ENCODE data around the gene RREB1.

The RREB1 gene

DNA sequence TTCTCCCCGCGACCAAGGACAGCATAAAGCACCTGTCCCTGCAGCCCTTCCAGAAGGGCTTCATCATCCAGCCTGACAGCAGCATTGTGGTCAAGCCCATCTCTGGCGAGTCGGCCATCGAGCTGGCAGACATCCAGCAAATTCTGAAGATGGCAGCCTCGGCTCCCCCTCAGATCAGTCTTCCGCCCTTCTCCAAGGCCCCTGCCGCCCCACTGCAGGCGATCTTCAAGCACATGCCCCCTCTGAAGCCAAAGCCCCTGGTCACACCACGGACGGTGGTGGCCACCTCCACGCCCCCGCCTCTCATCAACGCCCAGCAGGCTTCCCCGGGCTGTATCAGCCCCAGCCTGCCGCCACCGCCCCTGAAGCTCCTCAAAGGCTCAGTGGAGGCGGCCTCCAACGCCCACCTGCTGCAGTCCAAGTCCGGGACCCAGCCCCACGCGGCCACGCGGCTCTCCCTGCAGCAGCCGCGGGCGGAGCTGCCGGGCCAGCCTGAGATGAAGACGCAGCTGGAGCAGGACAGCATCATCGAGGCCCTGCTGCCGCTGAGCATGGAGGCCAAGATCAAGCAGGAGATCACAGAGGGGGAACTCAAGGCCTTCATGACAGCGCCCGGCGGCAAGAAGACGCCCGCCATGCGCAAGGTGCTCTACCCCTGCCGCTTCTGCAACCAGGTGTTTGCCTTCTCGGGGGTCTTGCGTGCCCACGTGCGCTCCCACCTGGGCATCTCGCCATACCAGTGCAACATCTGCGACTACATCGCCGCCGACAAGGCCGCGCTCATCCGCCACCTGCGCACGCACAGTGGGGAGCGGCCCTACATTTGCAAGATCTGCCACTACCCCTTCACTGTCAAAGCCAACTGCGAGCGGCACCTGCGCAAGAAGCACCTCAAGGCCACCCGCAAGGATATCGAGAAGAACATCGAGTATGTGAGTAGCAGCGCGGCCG, 121.9 kb downstream of the RREB1 start:
- DNase-seq = no peak

DNA sequence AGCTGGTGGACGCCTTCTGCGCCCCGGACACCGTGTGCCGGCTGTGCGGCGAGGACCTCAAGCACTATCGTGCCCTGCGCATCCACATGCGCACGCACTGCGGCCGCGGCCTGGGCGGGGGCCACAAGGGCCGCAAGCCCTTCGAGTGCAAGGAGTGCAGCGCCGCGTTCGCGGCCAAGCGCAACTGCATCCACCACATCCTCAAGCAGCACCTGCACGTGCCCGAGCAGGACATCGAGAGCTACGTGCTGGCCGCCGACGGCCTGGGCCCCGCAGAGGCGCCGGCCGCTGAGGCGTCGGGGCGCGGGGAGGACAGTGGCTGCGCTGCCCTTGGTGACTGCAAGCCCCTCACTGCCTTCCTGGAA, 122.5 kb downstream of the RREB1 start:
- DNase-seq = no peak

DNA sequence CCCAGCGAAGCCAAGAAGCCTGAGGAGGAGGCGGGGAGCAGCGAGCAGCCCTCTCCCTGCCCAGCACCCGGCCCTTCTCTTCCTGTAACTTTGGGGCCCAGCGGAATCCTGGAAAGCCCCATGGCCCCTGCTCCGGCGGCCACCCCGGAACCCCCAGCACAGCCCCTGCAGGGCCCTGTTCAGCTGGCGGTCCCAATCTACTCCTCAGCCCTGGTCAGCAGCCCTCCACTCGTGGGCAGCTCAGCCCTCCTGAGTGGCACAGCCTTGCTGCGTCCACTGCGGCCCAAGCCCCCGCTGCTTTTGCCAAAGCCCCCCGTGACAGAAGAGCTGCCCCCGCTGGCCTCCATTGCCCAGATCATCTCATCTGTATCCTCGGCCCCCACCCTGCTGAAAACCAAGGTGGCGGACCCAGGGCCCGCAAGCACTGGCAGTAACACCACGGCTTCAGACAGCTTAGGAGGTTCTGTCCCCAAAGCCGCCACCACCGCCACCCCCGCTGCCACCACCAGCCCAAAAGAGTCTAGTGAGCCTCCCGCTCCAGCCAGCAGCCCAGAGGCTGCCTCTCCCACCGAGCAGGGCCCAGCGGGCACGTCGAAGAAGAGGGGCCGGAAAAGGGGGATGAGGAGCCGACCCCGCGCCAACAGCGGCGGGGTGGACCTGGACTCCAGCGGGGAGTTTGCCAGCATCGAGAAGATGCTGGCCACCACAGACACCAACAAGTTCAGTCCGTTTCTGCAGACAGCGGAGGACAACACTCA, 123.4 kb downstream of the RREB1 start:
- DNase-seq = no peak

DNA sequence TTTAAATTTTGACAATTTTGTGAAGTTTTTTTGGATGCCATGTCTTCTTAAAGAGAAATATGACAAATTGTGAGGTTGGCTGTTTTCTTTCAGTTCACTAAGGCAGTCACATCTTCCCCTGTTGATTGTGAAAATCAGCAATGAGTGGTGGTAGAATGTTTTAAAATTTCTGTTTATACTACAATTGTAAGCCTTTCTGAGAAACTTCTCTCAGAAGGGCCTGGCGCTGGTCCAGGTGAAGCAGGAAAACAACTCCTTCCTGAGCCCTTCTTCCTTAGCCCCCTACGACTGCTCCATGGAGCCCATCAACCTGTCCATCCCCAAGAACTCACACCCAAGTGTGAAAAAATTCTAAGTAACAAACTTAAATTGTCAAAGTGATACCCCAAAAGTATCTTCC, 124.6 kb downstream of the RREB1 start:
- no peak for DNase-seq

DNA sequence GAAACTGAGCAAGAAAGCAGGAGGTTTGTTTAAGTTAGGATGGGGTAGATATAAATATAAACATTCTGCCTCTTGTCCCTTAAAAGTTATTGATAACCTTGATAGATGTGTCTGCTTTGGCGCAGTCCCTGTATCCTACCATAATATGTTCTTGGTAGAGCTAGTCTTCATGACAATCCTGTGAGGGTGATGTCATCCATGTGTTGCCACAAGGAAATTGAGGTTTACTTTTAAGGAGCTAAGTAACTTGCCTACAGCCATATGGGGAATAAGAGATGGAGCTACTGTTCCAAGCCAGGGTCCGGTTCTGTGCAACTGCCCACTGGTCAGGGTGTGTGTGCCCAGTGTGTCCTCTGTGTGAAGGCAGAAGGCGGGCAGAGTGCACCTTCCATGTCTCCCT, 126.8 kb downstream of the RREB1 start:
- no peak for DNase-seq

DNA sequence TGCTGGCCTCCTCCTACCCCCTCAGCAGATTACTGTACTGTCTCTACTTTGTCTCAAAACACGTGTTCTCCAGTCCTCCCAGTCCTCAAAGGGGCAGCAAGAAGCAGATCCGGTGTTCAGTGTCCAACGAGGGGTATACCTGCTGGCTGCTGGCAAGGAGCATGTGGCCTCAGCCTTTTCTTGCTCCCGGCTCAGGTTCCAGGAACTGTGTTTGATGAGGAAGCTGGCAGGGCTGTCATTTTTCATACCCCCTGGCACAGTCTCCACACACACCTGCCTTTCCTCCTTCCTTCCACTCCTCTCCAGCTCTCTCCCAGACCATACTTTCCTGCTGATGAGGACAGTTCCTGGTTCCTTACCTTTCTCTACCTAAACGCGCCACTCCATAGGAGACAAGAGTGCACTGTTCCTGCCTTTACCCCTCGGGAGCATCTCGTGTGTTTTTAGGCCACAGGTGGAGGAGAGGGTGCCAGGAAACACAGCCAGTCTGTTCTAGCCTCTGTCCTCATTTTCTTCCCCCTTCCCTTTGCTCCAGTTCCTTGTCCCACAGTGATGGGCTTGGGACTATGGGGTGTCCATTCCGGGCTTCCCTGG, 128.0 kb downstream of the RREB1 start:
- no peak for DNase-seq

DNA sequence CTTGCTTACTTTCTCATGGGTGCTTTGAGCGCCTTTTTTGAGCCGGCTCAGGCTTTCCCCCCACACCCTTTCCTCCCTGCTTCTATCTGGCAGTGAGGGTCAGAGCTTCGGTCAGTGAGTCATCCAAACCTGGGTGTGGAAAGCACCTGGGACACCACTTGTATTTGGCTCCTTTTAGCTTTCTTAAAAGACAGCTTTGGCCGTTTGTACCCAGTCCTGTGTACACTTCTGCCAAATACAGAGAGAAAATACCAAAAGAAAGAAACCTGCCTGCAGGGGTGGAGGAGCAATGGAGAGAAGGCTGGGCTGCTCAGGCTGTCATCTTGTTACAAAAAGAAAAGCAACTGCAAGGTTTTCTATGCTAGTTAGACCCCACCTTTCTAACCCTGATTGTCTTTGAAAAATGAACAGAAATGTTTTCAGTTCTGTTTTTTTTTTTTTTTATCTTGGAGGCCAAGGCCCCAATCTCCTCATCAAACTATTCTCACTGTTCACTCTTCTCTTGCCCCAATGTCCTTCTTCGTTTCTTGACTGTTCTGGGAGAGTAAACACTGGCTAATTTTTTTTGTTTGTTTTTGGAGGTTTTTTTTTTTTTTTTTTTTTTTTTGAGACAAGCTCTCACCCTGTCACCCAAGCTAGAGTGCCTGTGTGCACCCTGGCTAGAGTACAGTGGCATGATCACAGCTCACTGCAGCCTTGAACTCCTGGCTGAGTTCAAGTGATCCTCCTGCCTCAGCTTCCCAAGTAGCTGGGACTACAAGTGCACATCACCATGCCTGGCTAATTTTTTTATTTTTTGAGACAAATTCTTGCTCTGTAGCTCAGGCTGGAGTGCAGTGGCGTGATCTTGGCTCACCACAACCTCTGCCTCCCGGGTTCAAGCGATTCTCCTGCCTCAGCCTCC, 128.8 kb downstream of the RREB1 start:
- no peak for DNase-seq

DNA sequence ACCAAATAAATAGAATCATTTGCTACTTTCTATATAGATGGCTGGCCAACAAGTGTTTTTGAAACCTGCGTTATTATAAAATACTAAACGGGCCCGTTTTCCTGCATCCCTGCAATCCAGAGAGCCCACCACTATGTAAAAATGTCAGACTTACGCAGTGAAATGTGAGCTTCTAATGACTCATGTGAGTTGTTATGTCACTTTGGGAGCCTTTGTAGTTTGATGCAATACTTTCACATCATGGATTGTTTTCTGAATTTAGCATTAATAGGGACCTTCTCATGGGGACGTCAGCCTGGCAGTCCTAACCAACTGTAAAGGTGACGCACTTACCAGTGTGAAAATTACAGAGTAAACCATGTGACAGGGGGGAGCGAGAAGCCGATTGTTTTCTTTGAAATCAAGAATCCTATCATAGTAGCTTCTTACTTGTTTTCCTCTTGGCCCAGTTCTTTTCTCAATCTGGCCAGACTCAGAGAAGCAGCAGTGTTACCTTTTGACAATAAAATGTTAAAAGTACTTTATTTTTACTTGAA, 130.0 kb downstream of the RREB1 start:
- DNase-seq = no peak

DNA sequence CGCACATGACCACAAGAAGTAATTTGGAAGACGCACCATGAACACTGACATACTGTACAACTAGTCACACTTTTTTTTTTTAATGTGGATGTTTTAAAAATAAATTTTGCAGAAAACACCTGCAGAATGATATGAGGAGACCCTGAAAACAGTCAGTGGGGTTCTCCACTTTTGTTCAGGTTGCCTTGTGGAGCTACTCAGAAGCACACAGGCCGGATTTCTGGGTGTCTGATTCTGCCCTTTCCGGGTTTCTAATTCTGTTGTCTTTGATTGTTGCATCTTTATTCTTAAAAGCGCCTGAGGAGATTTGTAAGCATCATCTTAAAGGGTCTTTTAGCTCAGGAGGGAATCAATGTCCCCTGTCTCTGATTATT, 130.8 kb downstream of the RREB1 start:
- no peak for DNase-seq

DNA sequence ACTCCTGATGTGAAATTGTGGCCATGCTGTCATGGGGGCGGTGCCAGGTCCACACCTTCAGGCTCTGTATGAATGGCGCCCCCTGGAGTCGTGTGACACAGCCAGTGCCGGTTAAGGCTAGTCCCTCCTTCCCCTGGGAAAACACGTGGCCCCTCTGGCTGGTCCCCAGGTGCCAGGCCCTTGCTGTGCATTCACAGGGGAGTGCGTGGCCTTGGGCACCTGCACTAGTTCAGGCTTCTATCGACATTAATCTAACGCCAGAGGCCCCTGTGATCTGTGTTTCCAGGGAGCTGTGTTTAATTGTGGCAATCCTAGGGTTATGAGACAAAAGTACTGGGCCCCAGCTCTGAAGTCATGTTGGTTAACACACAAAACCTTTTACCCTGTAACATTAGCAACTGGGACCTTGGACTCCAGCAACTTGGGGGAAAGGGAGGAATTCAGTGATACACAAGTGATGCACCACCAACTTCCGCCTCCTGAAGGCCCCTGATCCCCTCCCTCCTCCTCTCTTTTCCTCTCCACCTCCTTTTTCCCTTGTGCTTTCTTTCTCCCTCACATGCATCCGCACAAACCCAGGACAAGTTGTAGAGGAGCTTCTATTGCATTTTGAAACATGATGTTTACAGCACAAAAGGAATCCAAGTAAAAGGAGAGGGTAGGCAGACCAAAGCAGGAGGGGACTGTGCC, 131.3 kb downstream of the RREB1 start:
- DNase-seq = peak; percentile 20 to 56

DNA sequence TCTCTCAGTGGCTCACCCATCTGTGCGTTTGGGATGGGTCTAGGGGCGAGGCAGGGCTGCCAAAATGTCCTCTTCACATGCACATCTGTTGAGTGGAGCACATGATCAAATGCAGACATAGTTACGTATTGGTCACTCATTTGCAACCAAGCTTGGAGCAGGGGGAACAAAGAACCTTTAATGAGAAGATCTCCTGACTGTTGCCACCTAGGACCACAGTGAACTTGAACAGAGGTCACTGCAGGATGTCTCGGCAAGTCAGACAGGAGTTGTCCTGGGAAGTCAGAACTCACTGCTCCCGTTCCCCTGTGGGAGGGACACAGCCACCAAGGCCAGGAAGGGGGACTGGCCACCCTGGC, 131.8 kb downstream of the RREB1 start:
- DNase-seq = no peak

DNA sequence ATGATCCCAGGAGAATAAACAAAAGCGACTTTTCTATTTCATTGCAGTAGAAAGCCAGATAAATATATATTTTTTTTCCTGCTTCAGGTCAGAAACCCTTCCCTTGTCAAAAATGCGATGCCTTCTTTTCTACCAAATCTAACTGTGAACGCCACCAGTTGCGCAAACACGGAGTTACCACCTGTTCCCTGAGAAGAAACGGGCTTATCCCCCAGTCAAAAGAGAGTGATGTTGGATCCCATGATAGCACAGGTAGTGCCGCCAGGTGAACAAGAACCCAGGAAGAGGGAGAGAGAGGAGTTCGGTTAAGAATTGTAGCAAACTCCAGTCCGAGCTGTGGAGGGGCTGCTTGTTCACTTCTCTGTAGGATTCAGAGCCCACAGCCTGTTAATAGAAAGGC, 132.6 kb downstream of the RREB1 start:
- no peak for DNase-seq

DNA sequence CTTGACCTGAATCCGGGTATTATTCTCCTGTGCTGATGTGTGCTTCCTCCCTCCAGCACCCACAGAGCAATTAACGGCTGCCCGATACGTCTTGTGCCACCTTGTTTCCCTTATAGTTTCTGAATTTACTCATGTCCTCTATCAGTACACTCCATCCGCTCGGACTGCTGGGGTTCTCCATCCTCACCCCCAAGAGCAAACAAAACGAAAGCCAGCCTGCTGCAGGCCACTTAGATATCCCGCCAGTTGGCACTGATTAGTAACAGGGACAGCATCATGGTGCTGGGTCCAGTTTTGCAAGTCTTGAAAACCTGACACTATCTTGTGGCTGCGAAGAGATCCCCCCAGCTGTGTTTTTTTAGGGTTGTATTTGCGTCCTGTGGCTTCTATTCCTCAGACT, 133.4 kb downstream of the RREB1 start:
- no peak for DNase-seq

DNA sequence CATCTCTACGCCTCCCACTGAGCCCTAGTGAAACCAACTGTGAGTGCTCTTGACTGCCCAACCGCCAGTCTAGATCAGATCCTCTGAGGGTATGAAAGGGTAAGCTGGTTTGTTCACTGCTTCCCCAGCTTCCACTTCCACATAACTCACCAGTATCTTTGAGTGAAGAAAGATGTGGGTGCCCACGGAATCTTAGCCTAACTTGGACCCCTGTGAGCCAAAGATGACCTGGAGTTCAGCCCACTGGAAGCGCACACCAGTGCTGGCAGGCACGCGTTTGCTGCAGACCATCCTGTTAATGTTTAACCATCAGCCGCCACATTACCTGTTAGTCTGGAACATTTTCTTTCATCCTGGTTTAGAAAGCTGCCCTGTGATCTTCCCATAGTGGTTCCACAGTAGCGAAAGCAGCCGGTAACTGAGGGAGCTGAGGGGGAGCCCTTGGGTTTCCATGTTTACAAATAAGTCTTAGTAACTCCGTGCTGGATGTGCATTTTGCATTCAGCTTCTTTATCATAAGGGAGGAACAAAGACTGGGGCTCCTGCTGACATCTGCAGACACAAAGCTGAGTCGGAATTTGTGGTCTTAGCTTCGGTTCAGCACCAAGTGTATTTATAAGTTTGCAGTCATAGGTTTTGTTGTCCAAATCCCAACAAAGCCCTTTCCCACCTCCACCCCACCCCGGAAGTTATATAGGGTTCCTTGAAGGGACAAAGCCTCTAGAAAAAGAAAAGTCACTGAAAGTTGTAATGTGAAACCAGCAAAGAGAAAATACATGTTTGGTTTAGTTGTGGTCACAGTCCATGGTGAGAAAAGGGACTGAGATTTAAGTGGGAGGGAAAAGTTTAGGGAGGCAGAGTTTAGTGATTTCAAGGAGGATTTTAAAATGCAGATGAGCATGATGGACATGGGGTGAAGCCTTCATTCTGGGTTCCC, 134.2 kb downstream of the RREB1 start:
- DNase-seq = no peak

DNA sequence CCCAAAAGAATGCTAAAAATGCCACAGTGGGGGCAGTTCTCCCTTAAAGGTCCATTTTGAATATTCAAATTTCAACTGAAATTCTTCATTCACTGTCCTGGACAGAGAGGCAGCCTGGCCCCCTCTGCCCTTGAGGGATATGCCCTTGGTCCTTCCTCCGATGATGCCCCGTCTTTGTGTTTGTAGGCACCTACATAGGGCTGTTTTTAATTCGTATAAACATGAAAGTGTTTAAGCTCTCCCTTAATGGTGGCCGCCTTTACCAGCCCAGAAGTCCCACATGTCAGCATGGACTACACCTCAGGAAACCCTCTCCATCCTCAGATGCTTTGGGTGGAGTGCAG, 135.0 kb downstream of the RREB1 start:
- DNase-seq = no peak

DNA sequence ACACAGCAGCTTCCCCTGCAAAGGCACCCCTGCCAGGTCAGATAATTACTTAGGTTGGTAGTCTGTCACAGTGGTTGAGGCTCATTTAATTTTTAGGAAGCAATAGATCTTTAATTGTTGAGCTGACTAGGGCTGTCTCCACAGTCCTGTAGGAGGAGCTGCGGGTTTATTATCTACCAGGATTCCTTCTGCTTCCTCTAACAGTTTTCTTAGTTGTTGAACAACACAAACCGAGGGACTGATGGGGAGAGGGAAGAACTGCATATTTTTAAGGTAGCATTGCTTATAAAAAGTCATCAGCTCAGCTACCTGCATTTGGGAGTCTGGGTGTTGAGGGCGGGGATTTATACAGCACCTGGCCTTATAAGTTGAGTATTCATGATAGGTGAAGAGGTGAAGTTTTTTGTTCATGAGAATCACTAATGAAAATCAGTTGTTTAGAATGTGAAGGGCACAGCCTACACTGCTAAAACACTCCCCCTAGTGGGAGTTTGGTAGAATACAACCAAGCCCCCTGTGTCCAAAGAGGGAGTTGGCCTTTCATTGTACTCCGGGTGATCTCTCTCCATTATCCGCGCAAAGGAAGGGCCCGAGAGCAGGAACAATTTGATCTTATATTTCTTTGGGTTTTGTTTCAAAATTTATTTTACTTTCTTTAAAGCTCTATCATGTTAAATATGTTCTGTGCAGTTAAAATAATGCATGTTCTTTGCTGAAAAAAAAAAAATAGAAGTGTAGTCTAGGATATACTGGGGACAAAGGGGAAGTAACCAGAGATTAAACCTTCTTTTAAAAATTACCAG, 135.6 kb downstream of the RREB1 start:
- peak; percentile 39 to 49 for DNase-seq

DNA sequence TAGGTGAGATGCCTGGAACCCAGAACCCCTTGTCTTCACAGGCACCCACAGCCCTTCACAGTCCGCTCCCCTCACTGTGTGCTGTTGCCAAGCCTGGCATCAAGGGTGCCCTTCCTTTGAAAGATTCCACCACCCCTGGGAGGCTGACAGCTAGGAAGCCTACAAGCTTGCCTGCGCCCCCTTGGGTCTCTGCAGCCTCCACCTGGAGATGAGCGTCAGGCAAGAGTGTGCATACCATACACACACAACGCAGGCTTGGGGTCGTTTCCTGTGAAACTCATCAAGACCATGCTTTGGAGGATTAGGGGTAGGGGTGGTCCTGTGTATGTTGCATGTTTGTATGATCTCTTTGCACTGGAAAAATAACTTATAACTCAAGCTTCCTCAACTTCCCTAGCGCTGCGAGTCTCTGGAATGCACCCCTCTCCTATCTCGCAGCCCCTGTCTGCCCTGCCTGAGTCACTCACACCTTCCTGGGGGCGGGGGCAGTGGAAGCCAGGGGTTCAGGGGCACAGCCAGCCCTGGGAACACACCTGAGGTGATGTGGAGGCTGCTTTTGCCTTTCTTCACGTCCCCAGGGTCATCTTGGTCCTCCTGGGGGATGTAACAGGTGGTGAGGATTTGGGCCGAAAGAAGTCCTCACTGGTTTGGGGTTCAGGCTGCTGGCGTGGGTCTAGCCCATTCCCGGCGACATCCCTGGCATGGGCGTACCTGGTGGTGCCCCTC, 138.1 kb downstream of the RREB1 start:
- no peak for DNase-seq

DNA sequence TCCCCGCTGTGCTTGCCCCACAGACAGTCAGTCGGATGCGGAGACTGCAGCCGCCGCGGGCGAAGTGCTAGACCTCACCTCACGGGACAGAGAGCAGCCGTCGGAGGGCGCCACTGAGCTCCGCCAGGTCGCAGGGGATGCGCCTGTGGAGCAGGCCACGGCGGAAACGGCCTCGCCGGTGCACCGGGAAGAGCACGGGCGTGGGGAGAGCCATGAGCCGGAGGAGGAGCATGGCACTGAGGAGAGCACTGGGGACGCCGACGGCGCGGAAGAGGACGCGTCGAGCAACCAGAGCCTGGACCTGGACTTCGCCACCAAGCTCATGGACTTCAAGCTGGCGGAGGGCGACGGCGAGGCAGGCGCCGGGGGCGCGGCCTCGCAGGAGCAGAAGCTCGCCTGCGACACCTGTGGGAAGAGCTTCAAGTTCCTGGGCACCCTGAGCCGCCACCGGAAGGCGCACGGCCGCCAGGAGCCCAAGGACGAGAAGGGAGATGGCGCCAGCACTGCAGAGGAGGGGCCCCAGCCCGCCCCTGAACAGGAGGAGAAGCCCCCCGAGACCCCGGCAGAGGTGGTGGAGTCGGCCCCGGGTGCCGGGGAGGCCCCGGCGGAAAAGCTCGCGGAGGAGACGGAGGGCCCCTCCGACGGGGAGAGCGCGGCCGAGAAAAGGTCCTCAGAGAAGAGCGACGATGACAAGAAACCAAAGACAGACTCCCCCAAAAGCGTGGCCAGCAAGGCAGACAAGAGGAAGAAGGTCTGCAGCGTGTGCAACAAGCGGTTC, 138.8 kb downstream of the RREB1 start:
- no peak for DNase-seq

DNA sequence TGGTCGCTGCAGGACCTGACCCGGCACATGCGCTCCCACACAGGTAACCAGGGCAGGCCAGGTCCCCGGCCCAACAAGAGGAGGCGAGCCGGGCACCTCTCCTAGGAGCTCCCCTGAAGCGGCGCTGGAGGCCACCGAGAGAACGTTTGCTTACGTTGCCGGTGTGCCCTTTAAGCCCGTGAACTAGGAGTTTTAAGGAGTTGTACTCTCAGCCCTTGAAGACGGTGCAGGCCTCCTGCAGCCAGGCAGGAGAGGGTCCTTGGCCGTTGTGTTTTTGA, 139.4 kb downstream of the RREB1 start:
- no peak for DNase-seq
